Activated CD4-positive, alpha-beta T cell treated with anti-CD3 and anti-CD28 coated beads, Interleukin-2, amount 50 U/mL, for 24 hours (primary cell): Measurements from ENCODE around the gene FCAR.
"Not testable (repeated sequence)": the region's sequence is repeated elsewhere in the genome, so short reads cannot be mapped to it uniquely, and the experiment has no call there.

Experiments used
- DNase-seq, 2 donors: peaks; one replicate each; pipeline ENCODE4 v3.0.0-alpha.2; 2020; ENCODE audit warnings: low read depth in 1 of 2, low spot score in 1 of 2

Gene FCAR

DNA sequence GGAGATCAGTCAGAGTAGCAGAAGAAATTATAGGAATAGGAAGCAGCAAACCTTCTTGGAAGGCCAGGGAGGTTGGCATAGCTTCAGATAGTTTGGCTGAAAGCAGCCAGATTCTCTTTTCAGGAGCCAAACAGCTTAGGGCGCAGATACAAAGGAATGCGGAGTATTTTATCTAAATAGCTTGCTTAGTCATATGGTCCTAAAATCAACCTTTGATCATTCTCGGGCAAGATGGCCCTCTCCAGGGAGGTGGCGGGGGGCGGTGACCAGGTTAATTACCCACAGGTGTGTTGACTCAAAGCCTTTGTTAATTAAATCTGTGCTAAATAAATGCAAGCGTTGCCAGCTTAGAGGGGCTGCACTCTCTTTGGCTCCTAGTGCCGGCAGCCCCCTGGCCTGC lies 19.4 kb downstream of the FCAR start:
- DNase-seq: no peak

DNA sequence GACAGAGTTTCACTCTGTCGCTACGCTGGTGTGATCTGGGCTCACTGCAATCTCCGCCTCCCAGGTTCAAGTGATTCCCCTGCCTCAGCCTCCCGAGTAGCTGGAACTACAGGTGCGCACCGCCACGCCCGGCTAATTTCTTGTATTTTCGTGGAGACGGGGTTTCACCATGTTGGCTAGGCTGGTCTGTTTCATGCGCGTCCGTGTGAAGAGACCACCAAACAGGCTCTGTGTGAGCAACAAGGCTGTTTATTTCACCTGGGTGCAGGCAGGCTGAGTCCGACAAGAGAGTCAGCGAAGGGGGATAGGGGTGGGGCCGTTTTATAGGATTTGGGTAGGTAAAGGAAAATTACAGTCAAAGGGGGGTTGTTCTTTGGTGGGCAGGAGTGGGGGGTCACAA lies 20.1 kb downstream of the FCAR start:
- not testable (repeated sequence) for DNase-seq

DNA sequence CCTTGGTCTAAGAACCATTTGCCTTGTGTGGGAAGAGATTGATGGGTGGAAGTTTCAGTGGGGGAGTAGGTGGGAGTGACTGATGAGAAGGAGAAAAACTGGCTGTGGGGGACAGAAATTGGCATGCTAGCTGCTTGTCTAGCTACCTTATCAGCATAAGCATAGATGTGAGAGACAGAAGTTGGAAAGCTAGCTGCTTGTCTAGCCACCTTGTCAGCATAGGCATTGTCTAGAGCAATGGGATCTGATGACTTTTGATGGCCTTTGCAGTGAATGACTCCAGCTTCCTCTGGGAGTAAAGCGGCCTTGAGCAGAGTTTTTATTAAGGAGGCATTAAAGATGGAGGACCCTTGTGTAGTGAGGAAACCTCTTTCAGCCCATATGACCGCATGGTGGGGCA lies 22.0 kb downstream of the FCAR start:
- DNase-seq: no peak

DNA sequence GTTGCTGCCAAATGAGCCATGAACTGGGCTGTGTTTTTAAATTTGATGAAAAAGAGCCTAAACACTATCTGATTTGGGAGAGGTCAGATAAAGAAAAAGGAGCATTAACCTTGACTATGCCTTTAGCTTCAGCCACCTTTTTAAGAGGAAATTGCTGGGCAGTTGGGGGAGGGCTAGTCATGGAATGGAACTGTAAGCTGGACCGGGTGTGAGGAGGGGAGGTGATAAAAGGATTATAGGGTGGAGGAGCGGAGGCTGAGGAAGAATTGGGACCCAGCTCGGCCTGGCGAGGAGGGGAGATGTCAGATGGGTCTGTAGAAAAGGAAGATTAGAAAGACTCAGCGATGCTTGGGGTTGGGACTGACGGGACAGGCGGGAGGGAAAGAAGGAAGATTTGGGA lies 24.6 kb downstream of the FCAR start:
- DNase-seq: not testable (repeated sequence)

DNA sequence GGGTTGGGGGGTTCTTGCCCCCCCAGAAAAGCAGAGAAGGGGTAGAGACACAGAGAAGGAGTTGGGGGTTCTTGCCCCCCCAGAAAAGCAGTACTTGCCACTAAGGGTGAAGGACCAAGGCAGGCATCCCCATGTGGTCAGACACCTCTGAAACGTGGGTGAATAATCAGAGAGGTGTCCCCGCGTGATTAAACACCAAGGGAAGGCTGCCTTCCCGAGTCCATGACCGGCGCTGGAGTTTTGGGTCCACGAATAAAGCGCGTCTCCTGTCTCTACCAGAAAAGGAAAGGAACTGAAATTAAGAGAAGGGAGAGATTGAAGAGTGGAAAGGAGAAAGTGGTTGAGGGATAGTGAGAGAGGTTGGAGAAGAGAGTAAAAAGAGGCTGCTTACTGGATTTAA lies 25.6 kb downstream of the FCAR start:
- DNase-seq: not testable (repeated sequence)

DNA sequence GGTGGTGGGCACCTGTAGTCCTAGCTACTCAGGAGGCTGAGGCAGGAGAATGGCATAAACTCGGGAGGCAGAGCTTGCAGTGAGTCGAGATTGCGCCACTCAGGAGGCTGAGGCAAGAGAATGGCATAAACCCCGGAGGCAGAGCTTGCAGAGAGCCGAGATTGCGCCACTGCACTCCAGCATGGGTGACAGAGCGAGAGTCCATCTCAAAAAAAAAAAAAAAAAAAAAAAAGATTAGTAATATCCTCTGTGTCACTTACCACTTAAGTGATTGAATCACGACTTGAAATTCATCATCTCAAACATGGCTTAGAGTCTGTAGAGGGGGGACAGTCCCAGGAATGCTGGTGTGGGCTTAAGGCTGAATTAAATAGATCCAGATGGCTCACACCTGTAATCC lies 27.1 kb downstream of the FCAR start:
- not testable (repeated sequence) for DNase-seq

DNA sequence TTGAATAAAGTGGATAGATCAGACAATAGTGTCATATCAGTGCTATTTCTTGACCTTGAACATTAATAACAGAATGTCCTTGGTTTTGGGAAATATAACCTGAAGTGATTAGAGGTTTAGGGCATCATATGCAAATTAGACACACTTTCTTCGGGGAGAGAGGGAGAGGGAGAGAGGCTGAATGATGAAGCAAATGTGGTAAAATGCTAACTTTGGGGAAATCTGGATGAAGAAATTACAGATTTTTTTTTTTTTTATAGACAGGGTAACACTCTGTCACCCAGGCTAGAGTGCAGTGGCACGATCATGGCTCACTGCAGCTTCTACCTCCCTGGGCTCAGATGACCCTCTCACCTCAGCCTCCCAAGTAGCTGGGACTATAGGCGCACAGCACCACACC lies 28.0 kb downstream of the FCAR start:
- no peak for DNase-seq

DNA sequence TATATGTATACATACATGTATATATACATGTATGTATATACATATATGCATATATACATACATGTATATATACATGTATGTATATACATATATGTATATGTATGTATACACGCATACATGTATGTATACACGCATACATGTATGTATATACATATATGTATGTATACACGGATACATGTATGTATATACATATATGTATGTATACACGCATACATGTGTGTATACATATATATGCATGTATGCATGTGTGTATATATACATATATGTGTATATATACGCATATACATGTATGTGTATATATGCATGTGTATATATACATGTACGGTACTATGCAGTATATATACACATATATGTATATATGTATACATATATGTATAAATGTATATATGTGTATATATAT lies 29.3 kb downstream of the FCAR start:
- DNase-seq: no peak

DNA sequence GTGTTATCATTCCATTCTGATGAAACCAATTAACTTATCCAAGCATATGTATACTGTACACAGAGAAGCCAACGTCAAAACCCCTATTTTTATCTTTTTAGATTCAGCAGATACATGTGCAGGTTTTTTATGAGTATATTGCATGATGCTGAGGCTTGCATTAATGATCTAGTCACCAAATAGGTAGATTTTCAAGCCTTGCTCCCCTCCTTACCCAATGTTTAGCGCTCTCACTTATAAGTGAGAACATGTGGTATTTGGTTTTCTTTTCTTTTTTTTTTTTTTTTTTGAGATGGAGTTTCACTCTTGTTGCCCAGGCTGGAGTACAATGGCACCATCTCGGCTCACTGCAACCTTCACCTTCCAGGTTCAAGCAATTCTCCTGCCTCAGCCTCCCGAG lies 30.2 kb downstream of the FCAR start:
- DNase-seq: not testable (repeated sequence)

DNA sequence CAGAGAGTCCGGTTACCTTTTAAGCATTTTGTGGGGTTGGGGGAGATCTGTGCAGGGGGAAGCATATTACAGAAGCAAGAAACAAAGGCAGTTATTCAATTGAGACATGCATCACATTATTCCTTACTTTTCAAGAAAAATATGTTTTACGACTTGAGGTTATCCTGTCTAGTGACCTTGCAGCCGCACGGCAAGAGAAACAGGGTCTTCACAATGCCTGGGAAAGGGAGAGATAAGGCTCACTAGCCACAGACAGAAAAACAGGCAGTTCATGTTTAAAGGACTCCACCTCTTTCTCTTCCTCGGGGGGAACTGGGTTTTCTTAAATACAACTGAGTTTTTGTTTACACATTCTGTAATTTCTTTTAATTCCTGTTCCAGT lies 31.4 kb downstream of the FCAR start:
- no peak for DNase-seq

DNA sequence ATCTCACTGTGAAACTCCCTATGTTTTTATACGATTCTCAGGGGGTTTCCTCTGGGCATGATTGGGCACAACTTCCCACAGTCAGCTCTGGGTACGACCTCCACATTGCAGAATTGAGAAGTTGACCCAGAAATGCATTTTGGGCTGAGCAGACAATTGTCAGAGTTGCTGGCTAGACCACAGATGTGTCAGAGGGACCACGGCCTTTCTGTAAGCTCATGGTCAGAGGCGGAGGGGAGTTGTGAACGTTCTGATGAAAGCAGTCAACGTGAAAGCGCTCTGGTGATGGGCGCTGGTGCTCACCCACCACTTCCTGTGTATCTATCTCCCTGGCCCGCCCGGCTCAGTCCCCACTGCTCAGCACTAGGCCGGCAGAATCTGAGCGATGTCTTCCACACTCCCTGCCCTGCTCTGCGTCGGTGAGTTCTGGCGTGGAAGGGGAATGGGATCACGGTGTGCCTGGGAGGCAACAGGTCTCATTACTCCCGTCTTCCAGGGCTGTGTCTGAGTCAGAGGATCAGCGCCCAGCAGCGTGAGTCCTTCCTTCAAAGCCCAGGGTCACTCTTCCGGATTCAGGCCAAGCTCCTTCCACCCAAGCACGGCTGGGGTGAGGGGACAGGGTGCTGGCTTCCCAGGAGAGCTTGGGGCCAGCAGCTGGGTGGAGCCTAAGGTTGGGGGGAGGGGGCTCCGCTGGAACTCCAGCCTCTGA lies 31.9 kb downstream of the FCAR start, which contains the start of gene NCR1:
Gene NCR1 (plus strand): TSS at position 346 of the 709 bp plus-strand sequence. CDS start 40 bp downstream, at position 386.
- no peak for DNase-seq

DNA sequence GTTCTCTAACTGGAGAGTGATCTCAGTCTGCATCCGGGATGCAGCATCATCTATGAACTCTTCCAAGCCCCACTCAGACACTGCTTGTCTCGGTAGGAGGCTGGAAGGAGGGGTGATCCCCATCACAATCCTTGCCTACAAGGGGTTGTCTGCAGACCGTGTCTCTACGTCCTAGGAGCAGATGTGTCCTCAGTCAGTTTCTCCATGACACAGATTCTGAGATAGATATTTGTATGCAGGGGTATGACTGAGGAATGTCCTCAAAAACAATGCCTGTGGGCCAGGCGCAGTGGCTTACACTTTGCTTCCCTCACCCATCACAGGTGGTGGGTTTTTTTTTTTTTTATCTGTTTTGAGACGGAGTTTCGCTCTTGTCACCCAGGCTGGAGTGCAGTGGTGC lies 32.8 kb downstream of the FCAR start:
- no peak for DNase-seq

DNA sequence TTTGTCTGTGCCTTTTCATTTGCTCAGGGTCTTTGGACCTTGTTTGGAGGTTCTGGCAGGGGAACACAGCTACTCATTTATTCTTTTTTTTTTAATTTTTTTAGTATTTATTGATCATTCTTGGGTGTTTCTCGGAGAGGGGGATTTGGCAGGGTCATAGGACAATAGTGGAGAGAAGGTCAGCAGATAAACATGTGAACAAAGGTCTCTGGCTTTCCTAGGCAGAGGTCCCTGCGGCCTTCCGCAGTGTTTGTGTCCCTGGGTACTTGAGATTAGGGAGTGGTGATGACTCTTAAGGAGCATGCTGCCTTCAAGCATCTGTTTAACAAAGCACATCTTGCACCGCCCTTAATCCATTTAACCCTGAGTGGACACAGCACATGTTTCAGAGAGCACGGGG lies 33.9 kb downstream of the FCAR start:
- not testable (repeated sequence) for DNase-seq

DNA sequence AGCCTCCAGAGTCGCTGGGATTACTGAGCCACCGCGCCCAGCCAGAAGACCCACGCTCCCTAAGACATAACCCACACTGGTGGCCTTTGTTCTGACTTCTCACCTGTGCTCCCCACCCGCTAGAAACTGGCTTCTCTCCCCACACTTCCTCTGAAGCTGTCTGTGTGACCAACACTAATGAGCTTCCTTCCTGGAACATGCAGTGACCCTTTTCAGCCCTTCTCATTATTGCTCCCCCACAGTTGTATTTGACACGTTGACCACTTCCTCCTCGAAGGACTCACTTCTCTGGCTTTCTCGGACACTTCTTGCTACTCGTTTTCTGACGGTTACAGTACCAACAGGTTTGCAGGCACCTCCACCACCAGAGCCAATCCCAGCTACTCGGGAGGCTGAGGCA lies 42.8 kb downstream of the FCAR start:
- no peak for DNase-seq

DNA sequence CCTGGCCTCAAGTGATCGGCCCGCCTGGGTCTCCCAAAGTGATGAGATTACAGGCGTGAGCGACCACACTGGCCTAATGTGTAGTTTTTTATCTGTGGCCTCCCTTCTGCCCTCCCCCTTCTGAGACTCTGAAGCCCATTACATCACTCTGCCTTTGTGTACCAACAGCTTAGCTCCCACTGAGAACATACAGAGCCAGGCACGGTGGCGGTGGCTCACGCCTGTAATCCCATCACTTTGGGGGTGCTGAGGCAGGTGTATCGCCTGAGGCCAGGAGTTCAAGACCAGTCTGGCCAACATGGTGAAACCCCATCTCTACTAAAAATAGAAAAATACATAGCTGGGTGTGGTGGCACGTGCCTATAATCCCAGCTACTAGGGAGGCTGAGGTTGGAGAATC lies 44.5 kb downstream of the FCAR start:
- no peak for DNase-seq

DNA sequence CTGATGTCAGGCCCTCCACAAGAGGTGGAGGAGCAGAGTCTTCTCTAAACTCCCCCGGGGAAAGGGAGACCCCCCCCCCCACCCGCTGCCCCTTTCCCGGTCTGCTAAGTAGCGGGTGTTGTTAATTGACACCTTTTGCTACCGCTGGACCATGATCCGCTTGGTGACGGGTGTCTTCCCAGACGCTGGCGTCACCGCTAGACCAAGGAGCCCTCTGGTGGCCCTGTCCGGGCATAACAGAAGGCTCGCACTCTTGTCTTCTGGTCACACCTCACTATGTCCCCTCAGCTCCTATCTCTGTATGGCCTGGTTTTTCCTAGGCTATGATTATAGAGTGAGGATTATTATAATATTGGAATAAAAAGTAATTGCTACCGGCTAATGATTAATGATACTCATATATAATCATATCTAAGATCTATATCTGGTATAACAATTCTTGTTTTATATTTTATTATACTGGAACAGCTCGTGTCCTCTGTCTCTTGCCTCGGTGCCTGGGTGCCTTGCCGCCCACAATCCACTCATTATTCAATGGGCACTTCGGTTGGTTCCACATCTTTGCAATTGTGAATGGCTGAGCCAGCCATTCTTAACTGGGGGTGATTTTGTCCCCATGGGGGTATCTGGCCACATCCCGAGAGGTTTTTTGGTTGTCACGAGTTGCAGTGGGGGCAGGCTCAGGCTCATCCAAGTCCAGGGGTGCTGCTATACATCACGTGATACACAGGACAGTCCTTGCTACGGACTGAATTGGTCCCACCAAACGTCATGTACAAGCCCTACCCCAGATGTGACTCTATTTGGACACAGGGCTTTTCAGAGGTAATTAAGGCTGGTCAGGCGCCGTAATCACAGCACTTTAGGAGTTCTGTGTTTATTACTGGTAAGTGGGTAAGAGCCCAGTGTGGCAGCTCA lies 45.9 kb downstream of the FCAR start:
- not testable (repeated sequence) for DNase-seq

DNA sequence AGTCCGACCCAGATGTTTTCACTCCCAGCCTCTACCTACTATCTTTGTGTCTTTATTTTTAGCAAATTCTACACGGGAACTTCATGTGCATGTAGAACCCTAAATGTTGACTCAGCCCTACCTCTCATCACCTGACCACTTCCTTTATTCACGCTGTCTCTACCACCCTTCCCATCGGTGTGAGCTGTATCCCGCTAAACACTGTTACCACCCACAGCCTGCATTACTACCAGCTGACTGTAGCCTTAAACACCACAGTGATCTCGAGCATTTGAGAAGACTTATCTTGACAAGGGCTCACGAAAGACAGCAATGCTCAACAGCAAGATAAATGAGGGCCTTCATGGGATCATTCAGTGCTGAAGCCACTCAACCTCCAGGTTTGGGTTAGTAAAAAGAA lies 47.0 kb downstream of the FCAR start:
- DNase-seq: no peak

DNA sequence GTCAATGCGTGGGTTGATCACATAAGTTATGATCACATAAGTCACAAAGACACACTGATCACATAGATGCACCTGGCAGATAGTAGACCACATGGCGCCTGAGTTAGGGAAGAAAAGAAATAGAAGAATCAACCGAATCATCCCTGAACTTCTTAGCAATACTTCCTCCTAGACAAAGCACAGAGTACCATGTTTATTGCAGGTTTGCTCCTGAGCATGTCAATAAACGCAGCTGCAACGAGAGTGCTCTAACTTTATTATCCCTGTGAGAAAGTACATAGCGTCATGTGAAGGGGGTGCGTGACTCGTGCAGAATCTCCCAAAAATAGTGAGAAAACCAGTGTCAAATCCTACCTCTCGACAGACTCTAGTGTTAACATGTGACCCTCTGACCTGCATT lies 49.2 kb downstream of the FCAR start:
- DNase-seq: no peak

DNA sequence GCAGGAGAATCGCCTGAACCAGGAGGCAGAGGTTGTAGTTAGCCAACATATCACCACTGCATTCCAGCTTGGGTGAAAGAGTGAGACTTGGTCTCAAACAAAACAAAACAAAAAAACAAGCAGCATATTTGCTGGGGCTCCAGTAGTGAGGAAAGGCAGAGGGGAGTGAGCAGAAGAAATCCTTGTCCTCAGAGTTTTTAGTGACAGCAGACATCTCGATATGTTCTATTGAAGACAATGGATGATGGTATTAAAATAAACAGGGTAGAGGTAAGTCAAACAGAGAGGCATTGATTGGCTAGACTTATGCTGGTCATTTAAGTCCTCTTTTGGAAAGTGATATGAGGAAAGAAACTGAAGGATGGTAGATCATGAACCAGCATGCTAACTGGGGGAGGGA lies 54.3 kb downstream of the FCAR start:
- DNase-seq: no peak

DNA sequence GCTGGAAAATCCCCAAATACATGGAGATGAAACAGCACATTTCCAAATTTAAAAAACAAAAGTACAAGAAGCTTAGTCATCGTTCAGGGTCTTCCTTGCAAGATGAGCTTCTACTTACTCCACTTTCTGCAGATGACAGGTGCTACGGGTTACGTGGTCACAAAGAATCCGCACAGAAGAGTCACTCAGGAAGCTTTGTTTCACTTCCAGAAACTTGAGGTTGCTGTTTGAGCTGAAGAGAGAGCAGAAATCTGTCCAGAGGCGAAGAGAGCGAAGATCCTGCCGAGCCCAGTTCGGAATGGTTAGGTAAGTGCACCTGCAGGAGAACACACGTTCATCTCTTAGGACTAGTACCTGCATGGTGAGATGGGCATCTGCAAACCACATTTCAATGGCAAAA lies 63.9 kb downstream of the FCAR start:
- no peak for DNase-seq

DNA sequence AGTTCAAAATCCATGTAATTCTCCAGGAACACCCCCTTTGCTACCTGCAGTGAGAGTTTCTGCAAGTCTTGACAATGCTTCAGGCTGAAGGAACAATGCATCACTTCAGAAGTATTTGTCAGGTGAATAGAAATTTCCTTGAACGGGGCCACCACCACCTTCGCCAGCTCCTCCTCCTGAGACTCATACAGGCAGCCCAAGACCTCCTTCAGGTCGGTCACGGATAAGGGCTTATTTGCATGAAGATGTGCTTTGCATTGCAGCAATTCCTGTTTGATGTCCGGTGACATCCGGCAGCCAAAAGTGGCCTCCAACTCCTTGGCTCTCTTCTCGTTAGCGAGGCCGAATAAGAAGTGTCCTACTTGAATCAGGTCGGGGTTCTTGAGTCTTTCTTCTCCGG lies 64.9 kb downstream of the FCAR start:
- no peak for DNase-seq

DNA sequence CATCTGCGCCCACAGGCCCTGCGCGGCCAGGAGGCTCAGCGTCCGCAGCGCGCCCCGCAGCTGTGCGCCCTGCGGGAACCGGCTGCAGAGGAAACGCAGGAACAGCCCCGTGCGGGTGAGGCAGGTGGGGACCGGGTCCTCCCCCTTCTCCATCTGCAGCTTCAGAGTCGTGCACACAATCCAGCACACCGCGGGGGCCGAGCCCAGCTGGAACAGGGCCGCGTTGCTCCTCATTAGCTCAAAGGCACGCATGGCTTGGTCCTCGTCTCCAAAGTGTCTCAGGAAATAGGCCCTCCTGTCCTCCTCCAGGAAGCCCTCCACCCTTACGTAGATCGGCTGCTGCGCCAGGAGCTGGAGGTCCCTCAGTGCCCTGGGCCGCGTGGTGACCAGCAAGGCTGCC lies 65.5 kb downstream of the FCAR start:
- DNase-seq: not testable (repeated sequence)
